Glomerular endothelial cell (primary cell): ENCODE results near the gene ELOB. TPM values are rescaled to one million over a fixed set of nuclear protein-coding genes. Genes with fewer than 3 reads are reported as not detected.

Experiments used
- DNase-seq: peaks from one replicate; pipeline ENCODE4 v3.0.0-alpha.2; 2011; ENCODE audit warnings: low read depth, low spot score; ENCODE audit errors: extremely low read depth
- total RNA-seq: library from RNA; depleted of rRNA; stranded (reverse); fragments of >200 nt; gene quantifications from 2 replicates; pipeline ENCODE4 v1.2.3, GENCODE V29; 2015

ELOB gene
- total RNA-seq, 1 donor from 2014 or later, result 338 TPM

GRCh38 chr16:2769675-2770056 lies 7.4 kb downstream of the ELOB start:
- DNase-seq, result no peak

GRCh38 chr16:2769100-2769529 lies 8.0 kb downstream of the ELOB start:
- DNase-seq, result no peak

GRCh38 chr16:2768403-2769089 lies 8.5 kb downstream of the ELOB start:
- DNase-seq, result no peak

DNA sequence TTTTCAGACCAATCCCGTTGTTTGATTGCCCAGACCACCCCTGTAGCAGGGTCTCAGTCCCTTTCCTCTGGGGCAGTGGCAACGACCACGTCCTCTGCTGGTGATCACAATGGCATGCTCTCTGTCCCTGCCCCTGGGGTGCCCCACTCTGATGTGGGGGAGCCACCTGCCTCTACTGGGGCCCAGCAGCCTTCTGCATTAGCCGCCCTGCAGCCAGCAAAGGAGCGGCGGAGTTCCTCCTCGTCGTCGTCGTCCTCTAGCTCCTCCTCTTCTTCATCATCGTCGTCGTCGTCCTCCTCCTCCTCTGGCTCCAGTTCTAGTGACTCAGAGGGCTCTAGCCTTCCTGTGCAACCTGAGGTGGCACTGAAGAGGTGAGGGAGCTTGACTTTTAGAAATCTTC lies 9.2 kb downstream of the ELOB start:
- DNase-seq, result no peak

DNA sequence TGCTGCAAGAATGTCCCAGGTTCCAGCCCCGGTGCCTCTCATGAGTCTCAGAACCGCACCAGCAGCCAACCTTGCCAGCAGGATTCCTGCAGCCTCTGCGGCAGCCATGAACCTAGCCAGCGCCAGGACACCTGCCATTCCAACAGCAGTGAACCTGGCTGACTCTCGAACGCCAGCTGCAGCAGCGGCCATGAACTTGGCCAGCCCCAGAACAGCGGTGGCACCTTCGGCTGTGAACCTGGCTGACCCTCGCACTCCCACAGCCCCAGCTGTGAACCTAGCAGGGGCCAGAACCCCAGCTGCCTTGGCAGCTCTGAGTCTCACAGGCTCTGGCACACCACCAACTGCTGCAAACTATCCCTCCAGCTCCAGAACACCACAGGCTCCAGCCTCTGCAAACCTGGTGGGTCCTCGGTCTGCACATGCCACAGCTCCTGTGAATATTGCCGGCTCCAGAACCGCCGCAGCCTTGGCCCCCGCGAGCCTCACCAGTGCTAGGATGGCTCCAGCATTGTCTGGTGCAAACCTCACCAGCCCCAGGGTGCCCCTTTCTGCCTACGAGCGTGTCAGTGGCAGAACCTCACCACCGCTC lies 9.8 kb downstream of the ELOB start:
- no peak for DNase-seq

GRCh38 chr16:2766430-2767139 lies 10.5 kb downstream of the ELOB start:
- DNase-seq, result no peak

DNA sequence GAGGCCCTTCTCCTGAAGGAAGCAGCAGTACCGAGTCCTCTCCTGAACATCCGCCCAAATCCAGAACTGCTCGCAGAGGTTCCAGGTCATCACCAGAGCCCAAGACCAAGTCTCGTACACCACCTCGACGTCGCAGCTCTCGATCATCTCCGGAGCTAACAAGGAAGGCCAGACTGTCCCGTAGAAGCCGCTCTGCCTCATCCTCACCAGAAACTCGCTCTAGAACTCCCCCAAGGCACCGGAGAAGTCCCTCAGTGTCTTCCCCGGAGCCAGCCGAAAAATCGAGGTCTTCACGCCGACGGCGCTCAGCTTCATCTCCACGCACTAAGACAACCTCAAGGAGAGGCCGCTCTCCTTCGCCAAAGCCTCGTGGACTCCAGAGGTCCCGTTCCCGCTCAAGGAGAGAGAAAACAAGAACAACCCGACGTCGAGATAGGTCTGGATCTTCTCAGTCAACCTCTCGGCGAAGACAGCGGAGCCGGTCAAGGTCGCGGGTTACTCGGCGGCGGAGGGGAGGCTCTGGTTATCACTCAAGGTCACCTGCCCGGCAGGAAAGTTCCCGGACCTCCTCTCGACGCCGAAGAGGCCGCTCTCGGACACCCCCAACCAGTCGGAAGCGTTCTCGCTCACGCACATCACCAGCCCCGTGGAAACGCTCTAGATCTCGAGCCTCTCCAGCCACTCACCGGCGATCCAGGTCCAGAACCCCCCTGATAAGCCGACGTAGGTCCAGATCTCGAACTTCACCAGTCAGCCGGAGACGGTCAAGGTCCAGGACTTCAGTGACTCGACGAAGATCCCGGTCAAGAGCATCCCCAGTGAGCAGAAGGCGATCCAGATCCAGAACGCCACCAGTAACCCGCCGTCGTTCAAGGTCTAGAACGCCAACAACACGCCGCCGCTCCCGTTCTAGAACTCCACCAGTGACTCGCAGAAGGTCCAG lies 11.3 kb downstream of the ELOB start:
- no peak for DNase-seq

DNA sequence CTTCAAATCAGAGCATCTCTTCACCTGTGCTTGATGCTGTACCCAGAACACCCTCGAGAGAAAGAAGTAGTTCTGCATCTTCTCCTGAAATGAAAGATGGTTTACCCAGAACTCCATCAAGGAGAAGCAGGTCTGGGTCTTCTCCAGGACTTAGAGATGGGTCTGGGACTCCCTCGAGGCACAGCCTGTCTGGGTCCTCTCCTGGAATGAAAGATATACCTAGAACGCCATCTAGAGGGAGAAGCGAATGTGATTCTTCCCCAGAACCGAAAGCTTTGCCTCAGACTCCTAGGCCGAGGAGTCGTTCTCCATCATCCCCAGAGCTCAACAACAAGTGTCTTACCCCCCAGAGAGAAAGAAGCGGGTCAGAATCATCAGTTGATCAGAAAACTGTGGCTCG lies 12.4 kb downstream of the ELOB start:
- no peak for DNase-seq

GRCh38 chr16:2763173-2763572 lies 13.9 kb downstream of the ELOB start:
- no peak for DNase-seq

DNA sequence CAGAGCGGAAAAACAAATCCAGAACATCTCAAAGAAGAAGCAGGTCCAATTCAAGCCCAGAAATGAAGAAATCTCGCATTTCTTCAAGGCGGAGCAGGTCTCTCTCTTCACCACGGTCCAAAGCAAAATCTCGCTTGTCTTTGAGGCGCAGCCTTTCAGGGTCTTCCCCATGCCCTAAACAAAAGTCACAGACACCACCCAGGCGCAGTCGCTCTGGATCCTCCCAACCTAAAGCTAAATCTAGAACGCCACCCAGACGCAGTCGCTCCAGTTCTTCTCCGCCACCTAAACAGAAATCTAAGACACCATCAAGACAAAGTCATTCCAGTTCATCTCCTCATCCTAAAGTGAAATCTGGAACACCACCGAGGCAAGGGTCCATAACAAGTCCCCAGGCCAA lies 14.4 kb downstream of the ELOB start:
- DNase-seq, result no peak

GRCh38 chr16:2761886-2762583 lies 15.0 kb downstream of the ELOB start:
- no peak for DNase-seq

- no peak for DNase-seq
Measured at GRCh38 chr16:2761472-2761871, 15.6 kb downstream of the ELOB start.

GRCh38 chr16:2757344-2757743 lies 19.7 kb downstream of the ELOB start:
- no peak for DNase-seq

DNA sequence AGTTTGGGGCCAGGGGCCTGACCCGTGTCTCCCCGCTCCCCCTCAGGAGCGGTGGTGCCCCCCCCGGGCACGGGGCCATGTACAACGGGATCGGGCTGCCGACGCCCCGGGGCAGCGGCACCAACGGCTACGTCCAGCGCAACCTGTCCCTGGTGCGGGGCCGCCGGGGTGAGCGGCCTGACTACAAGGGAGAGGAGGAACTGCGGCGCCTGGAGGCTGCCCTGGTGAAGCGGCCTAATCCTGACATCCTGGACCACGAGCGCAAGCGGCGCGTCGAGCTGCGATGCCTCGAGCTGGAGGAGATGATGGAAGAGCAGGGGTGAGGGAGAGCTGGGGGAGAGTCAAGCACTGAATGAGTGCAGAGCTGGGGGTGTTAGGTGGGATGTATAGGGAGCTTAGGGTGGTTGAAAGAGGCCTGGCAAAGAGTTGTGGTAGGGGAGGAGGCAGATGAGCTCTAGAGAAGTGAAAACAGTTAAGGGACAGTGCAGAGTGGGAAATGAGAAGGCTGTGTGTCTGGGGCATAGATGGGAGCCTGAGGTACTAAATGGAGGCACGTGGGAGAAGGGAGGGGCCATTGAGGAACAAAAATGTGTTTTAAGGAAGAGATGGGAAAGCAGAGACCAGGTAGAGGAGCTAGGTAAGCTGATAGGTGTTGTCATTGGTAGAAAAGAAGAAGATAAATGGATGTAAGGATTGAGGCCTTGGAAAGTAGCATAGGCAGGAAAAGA lies 20.6 kb downstream of the ELOB start:
- DNase-seq, result no peak

DNA sequence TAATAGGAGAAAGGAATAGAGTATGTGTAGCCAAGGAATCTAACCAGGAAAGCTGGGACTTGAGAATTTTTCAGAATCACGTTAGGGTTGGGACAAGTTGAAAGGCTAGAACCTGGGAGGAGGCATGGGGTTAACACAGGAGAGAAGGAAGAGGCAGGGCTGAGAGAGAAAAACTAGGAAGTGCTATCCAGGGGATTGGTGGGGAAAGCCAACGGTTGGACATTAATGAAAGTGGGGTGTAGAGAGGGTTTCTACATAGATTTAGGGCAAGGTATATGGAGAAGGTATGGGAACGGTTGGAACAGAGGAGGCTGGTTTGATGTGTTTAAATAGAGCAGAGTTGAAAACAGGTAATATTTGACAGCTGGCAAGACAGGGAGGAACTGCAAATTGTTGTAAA lies 21.9 kb downstream of the ELOB start:
- DNase-seq, result no peak

- no peak for DNase-seq
Measured at GRCh38 chr16:2753733-2754020, 23.4 kb downstream of the ELOB start.

DNA sequence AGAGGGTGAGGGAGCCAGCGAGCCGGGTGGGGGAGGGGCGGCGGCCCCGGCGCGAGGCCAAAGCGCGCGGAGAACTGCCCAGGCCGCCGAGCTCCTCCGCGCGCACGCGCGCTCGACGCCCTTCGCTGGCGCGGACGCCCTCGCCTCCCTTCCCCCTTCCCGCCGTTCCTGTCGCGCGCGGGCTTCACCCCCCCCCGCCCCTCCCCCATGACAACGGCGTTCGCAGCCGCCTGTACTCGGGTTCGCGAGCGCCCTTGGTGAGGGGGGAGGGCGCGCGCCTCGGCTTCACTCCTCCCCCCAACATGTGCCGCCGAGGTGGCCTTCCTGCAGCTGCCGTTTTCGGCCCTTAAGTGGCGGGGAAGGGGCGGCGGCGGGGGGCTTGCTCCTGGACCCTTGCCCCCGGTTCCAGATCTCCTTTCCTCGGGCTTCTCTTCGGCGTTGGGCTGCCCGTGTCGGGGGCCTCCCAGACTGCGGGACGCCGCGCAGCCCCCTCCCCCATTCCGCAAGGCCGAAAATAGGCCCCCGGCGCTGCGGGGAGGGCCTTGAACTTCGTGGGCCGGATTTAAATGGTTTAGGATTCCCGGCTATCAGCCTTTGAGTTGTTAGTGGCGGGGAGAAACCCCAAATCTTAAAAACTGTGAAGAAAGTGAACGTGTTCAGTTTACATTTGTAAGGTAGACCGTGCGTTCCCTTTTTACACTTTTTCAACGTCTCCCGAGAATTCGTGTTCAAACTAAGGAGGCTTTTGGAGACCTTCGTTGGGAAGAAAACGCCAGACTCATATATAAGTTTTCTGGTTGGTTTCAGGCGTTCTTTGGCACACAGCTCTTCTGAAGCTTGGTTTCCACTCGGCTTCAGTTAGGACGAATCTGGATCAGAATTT lies 24.0 kb downstream of the ELOB start:
- no peak for DNase-seq

GRCh38 chr16:2752035-2752849 lies 24.8 kb downstream of the ELOB start, which contains the start of gene SRRM2:
Gene SRRM2, plus strand, starts transcription at chr16:2752638. Its CDS starts 3,727 bp downstream, at chr16:2756365.
- DNase-seq, result peak; percentile 80
